ENCODE results near the gene AMER2. TPM values are rescaled to one million over a fixed set of nuclear protein-coding genes. Genes with fewer than 3 reads are reported as not detected.

AMER2 gene
- total and polyA plus RNA-seq, 2 donors (not counting 1 experiment from before 2014, with no cell fraction given), result not detected

- intact Hi-C loops (cut with micrococcal nuclease), result no loop called here
- no peaks in the 10 kb centered on the region for H3K4me1 Mint-ChIP-seq
- Histone ChIP-seq H3K27ac (ENCODE audit: low read length in 2 of 2) (no peak overlapping the region), H3K4me3 (ENCODE audit: control extremely low read depth in 1 of 5, extremely low read depth in 1 of 5, insufficient read depth in 1 of 5, low read depth in 2 of 5, low read length in 4 of 5) (no peak overlapping the region), H3K27me3 (replicated peaks in 1 of 4; ENCODE audit: control extremely low read depth in 1 of 4, control insufficient read depth in 3 of 4, insufficient read depth in 4 of 4, low read length in 3 of 4) (no peaks in the 10 kb centered on the region), H3K9me3 (ENCODE audit: control extremely low read depth in 1 of 3, control insufficient read depth in 2 of 3, insufficient read depth in 1 of 3, low read length in 2 of 3) (no peaks in the 10 kb centered on the region), H3K36me3 (replicated peaks in 1 of 2; ENCODE audit: control extremely low read depth in 1 of 2, control insufficient read depth in 1 of 2, extremely low read depth in 1 of 2, insufficient read depth in 2 of 2, low read length in 1 of 2) (no peaks in the 10 kb centered on the region), H3K9ac (ENCODE audit: low read length) (no peak overlapping the region), H2AFZ (ENCODE audit: insufficient read depth, low read depth, low read length, poor library complexity, severe bottlenecking) (no peak overlapping the region), H3K4me1 (ENCODE audit: control insufficient read depth in 2 of 2, insufficient read depth in 2 of 2, low read length in 2 of 2) (no peaks in the 10 kb centered on the region), H4K20me1 (ENCODE audit: control insufficient read depth, insufficient read depth, low read length, poor library complexity, severe bottlenecking) (no peaks in the 10 kb centered on the region), H3K79me2 (ENCODE audit: control insufficient read depth, insufficient read depth, low read length) (no peaks in the 10 kb centered on the region), H3K4me2 (replicated peaks; ENCODE audit: low read depth, low read length, poor library complexity, severe bottlenecking) (no peak overlapping the region)
- no peaks in the 10 kb centered on the region for H3K9me3 Mint-ChIP-seq (ENCODE audit: insufficient read depth)
- ChIA-PET CTCF (interaction anchor here (0.7 kb wide), 1 partner anchor 8 kb away, joined by 3 read pairs; no protein-coding TSS in a partner anchor), POLR2A (no interaction called here)
- peaks cover 13% of the 10 kb centered on the region for H3K27me3 Mint-ChIP-seq
- no peak for DNase-seq
- WGBS (ENCODE audit: insufficient coverage), result 100% methylated on average over 2 of the region's 2 CpGs
- no peak for ATAC-seq (ENCODE audit: low read depth)
- TF ChIP-seq, protein P1, sequence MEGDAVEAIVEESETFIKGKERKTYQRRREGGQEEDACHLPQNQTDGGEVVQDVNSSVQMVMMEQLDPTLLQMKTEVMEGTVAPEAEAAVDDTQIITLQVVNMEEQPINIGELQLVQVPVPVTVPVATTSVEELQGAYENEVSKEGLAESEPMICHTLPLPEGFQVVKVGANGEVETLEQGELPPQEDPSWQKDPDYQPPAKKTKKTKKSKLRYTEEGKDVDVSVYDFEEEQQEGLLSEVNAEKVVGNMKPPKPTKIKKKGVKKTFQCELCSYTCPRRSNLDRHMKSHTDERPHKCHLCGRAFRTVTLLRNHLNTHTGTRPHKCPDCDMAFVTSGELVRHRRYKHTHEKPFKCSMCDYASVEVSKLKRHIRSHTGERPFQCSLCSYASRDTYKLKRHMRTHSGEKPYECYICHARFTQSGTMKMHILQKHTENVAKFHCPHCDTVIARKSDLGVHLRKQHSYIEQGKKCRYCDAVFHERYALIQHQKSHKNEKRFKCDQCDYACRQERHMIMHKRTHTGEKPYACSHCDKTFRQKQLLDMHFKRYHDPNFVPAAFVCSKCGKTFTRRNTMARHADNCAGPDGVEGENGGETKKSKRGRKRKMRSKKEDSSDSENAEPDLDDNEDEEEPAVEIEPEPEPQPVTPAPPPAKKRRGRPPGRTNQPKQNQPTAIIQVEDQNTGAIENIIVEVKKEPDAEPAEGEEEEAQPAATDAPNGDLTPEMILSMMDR (IDR thresholded peaks at IDR 0.05), result no peak
- TF ChIP-seq EZH2 (IDR thresholded peaks at IDR 0.05; ENCODE audit: borderline replicate concordance, insufficient read depth, low read depth, low read length, poor library complexity, severe bottlenecking), result no peak
- no peak overlapping the region for H3K4me3 Mint-ChIP-seq
- H3K27ac Mint-ChIP-seq, result no peak overlapping the region
Measured at GRCh38 chr13:25213715-25214114, 41.6 kb upstream of the AMER2 start.

- Histone ChIP-seq H3K79me2 (ENCODE audit: control insufficient read depth, insufficient read depth, low read length) (no peaks in the 10 kb centered on the region), H3K27ac (ENCODE audit: low read length in 2 of 2) (no peak overlapping the region), H3K4me3 (ENCODE audit: control extremely low read depth in 1 of 5, extremely low read depth in 1 of 5, insufficient read depth in 1 of 5, low read depth in 2 of 5, low read length in 4 of 5) (no peak overlapping the region), H3K27me3 (replicated peaks in 1 of 4; ENCODE audit: control extremely low read depth in 1 of 4, control insufficient read depth in 3 of 4, insufficient read depth in 4 of 4, low read length in 3 of 4) (no peaks in the 10 kb centered on the region), H4K20me1 (ENCODE audit: control insufficient read depth, insufficient read depth, low read length, poor library complexity, severe bottlenecking) (no peaks in the 10 kb centered on the region), H2AFZ (ENCODE audit: insufficient read depth, low read depth, low read length, poor library complexity, severe bottlenecking) (no peak overlapping the region), H3K4me2 (replicated peaks; ENCODE audit: low read depth, low read length, poor library complexity, severe bottlenecking) (no peak overlapping the region), H3K36me3 (replicated peaks in 1 of 2; ENCODE audit: control extremely low read depth in 1 of 2, control insufficient read depth in 1 of 2, extremely low read depth in 1 of 2, insufficient read depth in 2 of 2, low read length in 1 of 2) (no peaks in the 10 kb centered on the region), H3K9me3 (ENCODE audit: control extremely low read depth in 1 of 3, control insufficient read depth in 2 of 3, insufficient read depth in 1 of 3, low read length in 2 of 3) (no peaks in the 10 kb centered on the region), H3K4me1 (ENCODE audit: control insufficient read depth in 2 of 2, insufficient read depth in 2 of 2, low read length in 2 of 2) (no peaks in the 10 kb centered on the region), H3K9ac (ENCODE audit: low read length) (no peak overlapping the region)
- POLR2A ChIA-PET, result no interaction called here
- no peaks in the 10 kb centered on the region for H3K4me1 Mint-ChIP-seq
- H3K27ac Mint-ChIP-seq, result no peak overlapping the region
- no peak for ATAC-seq (ENCODE audit: low read depth)
- H3K9me3 Mint-ChIP-seq (ENCODE audit: insufficient read depth), result no peaks in the 10 kb centered on the region
- 83% methylated on average over 5 of the region's 13 CpGs for WGBS (ENCODE audit: insufficient coverage)
- intact Hi-C loops (cut with micrococcal nuclease), result no loop called here
- CTCF ChIA-PET, result no interaction called here
- DNase-seq, result no peak
- peaks cover 14% of the 10 kb centered on the region for H3K27me3 Mint-ChIP-seq
- TF ChIP-seq EZH2 (IDR thresholded peaks at IDR 0.05; ENCODE audit: borderline replicate concordance, insufficient read depth, low read depth, low read length, poor library complexity, severe bottlenecking), result no peak
- TF ChIP-seq, protein P1 (IDR thresholded peaks at IDR 0.05), result no peak
- H3K4me3 Mint-ChIP-seq, result no peak overlapping the region
Measured at GRCh38 chr13:25210842-25211569, 38.9 kb upstream of the AMER2 start.

All from B cell (primary cell).